ENCODE data around the gene TMED9. TPM values are rescaled to one million over a fixed set of nuclear protein-coding genes. Genes with fewer than 3 reads are reported as not detected.

The TMED9 gene
- total and polyA plus RNA-seq, 9 of the 15 experiments (the other 6 are each of a cell fraction or from before 2014, with no cell fraction given), result 43.7 to 301 (median 90.0) TPM

DNA sequence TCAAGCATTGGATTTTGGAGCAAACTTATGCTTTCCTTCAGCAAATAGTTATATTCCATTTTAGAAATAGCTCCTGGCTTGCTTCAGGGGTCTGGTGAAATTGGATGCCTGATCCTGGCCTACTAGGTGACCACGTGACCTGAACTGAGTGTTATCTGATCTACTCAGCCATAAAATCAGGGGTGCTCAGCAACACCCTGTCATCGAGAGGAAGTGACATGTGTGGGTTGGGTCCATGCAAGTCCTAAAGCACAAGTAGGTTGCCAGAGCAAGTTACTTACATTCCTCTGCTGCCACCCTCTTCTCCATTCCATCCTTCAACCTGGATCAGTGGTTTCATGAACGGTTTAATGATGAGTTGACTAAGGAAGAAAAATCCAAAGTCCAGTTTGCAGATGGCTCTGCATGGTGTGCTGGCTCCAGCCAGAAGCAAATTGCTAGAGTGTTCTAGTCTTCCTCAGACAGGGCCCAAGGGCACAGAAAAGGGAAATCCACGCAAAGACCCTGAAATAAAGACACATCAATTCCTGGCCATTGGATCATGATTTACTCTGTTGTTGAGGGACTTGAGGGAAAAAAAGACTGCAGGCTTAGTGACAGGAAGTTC is 34.9 kb upstream of the TMED9 start (continued):
- TF ChIP-seq ZFX (CRISPR knock-in tag; IDR thresholded peaks at IDR 0.05), result peak; percentile 66
- TF ChIP-seq DACH1 (IDR thresholded peaks at IDR 0.05; ENCODE audit: partially characterized antibody), result no peak
- TF ChIP-seq, protein P1, sequence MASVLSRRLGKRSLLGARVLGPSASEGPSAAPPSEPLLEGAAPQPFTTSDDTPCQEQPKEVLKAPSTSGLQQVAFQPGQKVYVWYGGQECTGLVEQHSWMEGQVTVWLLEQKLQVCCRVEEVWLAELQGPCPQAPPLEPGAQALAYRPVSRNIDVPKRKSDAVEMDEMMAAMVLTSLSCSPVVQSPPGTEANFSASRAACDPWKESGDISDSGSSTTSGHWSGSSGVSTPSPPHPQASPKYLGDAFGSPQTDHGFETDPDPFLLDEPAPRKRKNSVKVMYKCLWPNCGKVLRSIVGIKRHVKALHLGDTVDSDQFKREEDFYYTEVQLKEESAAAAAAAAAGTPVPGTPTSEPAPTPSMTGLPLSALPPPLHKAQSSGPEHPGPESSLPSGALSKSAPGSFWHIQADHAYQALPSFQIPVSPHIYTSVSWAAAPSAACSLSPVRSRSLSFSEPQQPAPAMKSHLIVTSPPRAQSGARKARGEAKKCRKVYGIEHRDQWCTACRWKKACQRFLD (CRISPR knock-in tag; IDR thresholded peaks at IDR 0.05), result no peak
- TF ChIP-seq CGGBP1 (CRISPR knock-in tag; IDR thresholded peaks at IDR 0.05), result no peak
- no peak for TF ChIP-seq SMAD1 (IDR thresholded peaks at IDR 0.05; ENCODE audit: low read depth, low read length, partially characterized antibody)
- no peak for TF ChIP-seq ZNF140 (CRISPR knock-in tag; IDR thresholded peaks at IDR 0.05)
- no peak for TF ChIP-seq DIDO1 (tag; IDR thresholded peaks at IDR 0.05; ENCODE audit: low read depth)
- TF ChIP-seq E4F1 (CRISPR knock-in tag; IDR thresholded peaks at IDR 0.05; ENCODE audit: borderline replicate concordance), result no peak
- TF ChIP-seq MYC (IDR thresholded peaks at IDR 0.05; ENCODE audit: low read depth, low read length), result peak; percentile 50
- 0 out of 2 replicates have a peak, but pooled peaks have one; percentile 23 for TF ChIP-seq MYC (CRISPR knock-in tag; IDR thresholded peaks at IDR 0.05; ENCODE audit: borderline replicate concordance, low read depth)
- no peak for TF ChIP-seq KAT7 (CRISPR knock-in tag; IDR thresholded peaks at IDR 0.05; ENCODE audit: borderline replicate concordance)
- TF ChIP-seq SMAD3 (CRISPR knock-in tag; conservative IDR thresholded peaks at IDR 0.05), result no peak
- TF ChIP-seq PPARD (CRISPR knock-in tag; IDR thresholded peaks at IDR 0.05), result no peak

All from K562 (cell line).